H1 (cell line): Measurements from ENCODE around the gene GDF3. TPM values are rescaled to one million over a fixed set of nuclear protein-coding genes. Genes with fewer than 3 reads are reported as not detected.

Source experiments
- CBX8 ChIP-seq: fragments of 300-800, 300-1000 bp; sonication (generic); IDR thresholded peaks from 2 replicates; pipeline ENCODE4 v1.7.1; 2016; ENCODE audit warnings: low read depth, low read length, borderline replicate concordance
- CTBP2 ChIP-seq: IDR thresholded peaks from 2 replicates; pipeline ENCODE4 v1.7.0; 2011; ENCODE audit warnings: borderline replicate concordance, mild to moderate bottlenecking, moderate library complexity, mixed read lengths, low read length; ENCODE audit not compliant: insufficient read depth, insufficient read length
- EGR1 ChIP-seq: IDR thresholded peaks from 2 replicates; pipeline ENCODE4 v1.6.1; 2011; ENCODE audit warnings: low read depth, low read length, borderline replicate concordance
- POU5F1 ChIP-seq: IDR thresholded peaks from 2 replicates; pipeline ENCODE4 v1.6.1; 2011; ENCODE audit warnings: low read depth, mild to moderate bottlenecking, low read length, moderate library complexity
- polyA plus RNA-seq, 7 experiments: library from polyadenylated mRNA; depleted of rRNA in 3 of 7; stranded (reverse) in 5 of 7; unstranded in 2 of 7; fragments of >200 nt in 5 of 7; fragments of 200-250 nt in 2 of 7; gene quantifications; 1 replicate in 5 of 7; 2 replicates in 1 of 7; 4 replicates in 1 of 7; pipeline versions ENCODE4 v1.2.1 to v1.2.3, GENCODE V29; 2011 to 2013; ENCODE audit warnings: missing spikeins in 2 of 7, mixed read lengths in 2 of 7
- total RNA-seq: library from RNA; stranded (reverse); fragmentation: NEBNext Ultra II Directional; extraction: Animal tissue kit (Norgen Biotek cat#: 25700); gene quantifications from 2 replicates; pipeline ENCODE4 v1.2.1, GENCODE V29; 2021
- TF ChIP-seq, protein P1 (sequence below): fragments of 300-600 bp; sonication (generic); IDR thresholded peaks from 2 replicates; pipeline ENCODE4 v1.7.1; 2012; ENCODE audit warnings: low read length, moderate library complexity, mild to moderate bottlenecking, inconsistent platforms; ENCODE audit not compliant: insufficient replicate concordance
- TF ChIP-seq, protein P2 (sequence below): IDR thresholded peaks from 2 replicates; pipeline ENCODE4 v1.6.1; 2011; ENCODE audit warnings: low read length, improper control_type of control experiment

The GDF3 gene
- total and polyA plus RNA-seq, 2 of the 8 experiments (the other 6 are each of a cell fraction or from before 2014, with no cell fraction given): 4.3 to 16.8 TPM

DNA sequence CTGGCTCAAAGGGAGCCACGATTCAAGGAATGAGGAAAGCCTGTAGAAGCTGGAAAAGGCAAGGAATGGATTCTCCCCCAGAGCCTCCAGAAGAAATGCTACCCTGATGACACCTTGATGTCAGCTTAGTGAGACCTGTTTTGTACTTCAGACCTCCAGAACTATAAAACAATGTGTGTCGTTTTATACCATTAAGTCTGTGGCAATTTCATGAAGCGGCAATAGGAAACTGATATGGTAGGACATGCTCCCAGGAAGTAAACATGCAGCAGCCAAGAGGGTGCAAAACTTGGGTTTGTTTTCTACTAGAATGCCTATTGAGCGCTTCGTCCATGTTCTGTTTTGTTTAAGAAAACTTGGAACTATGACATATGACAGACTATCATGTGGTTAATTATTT, 27.4 kb downstream of the GDF3 start (continued):
- TF ChIP-seq, protein P1, sequence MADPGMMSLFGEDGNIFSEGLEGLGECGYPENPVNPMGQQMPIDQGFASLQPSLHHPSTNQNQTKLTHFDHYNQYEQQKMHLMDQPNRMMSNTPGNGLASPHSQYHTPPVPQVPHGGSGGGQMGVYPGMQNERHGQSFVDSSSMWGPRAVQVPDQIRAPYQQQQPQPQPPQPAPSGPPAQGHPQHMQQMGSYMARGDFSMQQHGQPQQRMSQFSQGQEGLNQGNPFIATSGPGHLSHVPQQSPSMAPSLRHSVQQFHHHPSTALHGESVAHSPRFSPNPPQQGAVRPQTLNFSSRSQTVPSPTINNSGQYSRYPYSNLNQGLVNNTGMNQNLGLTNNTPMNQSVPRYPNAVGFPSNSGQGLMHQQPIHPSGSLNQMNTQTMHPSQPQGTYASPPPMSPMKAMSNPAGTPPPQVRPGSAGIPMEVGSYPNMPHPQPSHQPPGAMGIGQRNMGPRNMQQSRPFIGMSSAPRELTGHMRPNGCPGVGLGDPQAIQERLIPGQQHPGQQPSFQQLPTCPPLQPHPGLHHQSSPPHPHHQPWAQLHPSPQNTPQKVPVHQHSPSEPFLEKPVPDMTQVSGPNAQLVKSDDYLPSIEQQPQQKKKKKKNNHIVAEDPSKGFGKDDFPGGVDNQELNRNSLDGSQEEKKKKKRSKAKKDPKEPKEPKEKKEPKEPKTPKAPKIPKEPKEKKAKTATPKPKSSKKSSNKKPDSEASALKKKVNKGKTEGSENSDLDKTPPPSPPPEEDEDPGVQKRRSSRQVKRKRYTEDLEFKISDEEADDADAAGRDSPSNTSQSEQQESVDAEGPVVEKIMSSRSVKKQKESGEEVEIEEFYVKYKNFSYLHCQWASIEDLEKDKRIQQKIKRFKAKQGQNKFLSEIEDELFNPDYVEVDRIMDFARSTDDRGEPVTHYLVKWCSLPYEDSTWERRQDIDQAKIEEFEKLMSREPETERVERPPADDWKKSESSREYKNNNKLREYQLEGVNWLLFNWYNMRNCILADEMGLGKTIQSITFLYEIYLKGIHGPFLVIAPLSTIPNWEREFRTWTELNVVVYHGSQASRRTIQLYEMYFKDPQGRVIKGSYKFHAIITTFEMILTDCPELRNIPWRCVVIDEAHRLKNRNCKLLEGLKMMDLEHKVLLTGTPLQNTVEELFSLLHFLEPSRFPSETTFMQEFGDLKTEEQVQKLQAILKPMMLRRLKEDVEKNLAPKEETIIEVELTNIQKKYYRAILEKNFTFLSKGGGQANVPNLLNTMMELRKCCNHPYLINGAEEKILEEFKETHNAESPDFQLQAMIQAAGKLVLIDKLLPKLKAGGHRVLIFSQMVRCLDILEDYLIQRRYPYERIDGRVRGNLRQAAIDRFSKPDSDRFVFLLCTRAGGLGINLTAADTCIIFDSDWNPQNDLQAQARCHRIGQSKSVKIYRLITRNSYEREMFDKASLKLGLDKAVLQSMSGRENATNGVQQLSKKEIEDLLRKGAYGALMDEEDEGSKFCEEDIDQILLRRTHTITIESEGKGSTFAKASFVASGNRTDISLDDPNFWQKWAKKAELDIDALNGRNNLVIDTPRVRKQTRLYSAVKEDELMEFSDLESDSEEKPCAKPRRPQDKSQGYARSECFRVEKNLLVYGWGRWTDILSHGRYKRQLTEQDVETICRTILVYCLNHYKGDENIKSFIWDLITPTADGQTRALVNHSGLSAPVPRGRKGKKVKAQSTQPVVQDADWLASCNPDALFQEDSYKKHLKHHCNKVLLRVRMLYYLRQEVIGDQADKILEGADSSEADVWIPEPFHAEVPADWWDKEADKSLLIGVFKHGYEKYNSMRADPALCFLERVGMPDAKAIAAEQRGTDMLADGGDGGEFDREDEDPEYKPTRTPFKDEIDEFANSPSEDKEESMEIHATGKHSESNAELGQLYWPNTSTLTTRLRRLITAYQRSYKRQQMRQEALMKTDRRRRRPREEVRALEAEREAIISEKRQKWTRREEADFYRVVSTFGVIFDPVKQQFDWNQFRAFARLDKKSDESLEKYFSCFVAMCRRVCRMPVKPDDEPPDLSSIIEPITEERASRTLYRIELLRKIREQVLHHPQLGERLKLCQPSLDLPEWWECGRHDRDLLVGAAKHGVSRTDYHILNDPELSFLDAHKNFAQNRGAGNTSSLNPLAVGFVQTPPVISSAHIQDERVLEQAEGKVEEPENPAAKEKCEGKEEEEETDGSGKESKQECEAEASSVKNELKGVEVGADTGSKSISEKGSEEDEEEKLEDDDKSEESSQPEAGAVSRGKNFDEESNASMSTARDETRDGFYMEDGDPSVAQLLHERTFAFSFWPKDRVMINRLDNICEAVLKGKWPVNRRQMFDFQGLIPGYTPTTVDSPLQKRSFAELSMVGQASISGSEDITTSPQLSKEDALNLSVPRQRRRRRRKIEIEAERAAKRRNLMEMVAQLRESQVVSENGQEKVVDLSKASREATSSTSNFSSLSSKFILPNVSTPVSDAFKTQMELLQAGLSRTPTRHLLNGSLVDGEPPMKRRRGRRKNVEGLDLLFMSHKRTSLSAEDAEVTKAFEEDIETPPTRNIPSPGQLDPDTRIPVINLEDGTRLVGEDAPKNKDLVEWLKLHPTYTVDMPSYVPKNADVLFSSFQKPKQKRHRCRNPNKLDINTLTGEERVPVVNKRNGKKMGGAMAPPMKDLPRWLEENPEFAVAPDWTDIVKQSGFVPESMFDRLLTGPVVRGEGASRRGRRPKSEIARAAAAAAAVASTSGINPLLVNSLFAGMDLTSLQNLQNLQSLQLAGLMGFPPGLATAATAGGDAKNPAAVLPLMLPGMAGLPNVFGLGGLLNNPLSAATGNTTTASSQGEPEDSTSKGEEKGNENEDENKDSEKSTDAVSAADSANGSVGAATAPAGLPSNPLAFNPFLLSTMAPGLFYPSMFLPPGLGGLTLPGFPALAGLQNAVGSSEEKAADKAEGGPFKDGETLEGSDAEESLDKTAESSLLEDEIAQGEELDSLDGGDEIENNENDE: no peak
- TF ChIP-seq EGR1 (no peak), POU5F1 (no peak), CTBP2 (no peak), CBX8 (no peak)
- TF ChIP-seq, protein P2, sequence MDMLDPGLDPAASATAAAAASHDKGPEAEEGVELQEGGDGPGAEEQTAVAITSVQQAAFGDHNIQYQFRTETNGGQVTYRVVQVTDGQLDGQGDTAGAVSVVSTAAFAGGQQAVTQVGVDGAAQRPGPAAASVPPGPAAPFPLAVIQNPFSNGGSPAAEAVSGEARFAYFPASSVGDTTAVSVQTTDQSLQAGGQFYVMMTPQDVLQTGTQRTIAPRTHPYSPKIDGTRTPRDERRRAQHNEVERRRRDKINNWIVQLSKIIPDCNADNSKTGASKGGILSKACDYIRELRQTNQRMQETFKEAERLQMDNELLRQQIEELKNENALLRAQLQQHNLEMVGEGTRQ: no peak
